AG09309 (cell line): ENCODE results near the gene NEDD4.
"Not testable (repeated sequence)": the region's sequence is repeated elsewhere in the genome, so short reads cannot be mapped to it uniquely, and the experiment has no call there.

Experiments used
- DNase-seq: peaks from one replicate; pipeline ENCODE4 v3.0.0-alpha.2; 2010; ENCODE audit warnings: low read depth
- H3K4me3 ChIP-seq: 2 replicates; pipeline ENCODE4 v1.5.1; 2011; ENCODE audit warnings: mild to moderate bottlenecking, low read depth, low read length, moderate library complexity; ENCODE audit not compliant: control insufficient read depth
- TF ChIP-seq, protein P1 (sequence below): IDR thresholded peaks from 2 replicates; pipeline ENCODE4 v1.5.1; 2011; ENCODE audit warnings: mild to moderate bottlenecking, low read depth, low read length, inconsistent platforms; ENCODE audit not compliant: insufficient read depth, control insufficient read depth; ENCODE audit errors: missing control alignments

Gene NEDD4

DNA sequence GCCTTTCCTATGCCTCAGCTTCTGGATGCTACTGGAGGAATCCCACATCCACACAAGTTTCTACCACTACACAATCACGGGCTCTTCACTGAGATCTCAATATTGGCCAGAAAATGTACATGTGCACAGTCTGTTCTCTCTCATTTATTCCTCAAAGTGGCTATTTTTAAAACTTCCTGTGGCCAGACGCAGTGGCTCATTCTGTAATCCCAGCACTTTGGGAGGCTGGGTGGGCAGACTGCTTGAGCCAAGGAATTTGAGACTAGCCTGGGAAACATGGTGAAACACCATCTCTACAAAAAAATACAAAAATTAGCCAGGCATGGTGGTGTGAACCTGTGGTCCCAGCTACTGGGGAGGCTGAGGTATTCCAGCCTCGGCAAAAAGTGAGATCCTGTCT is 159.1 kb downstream of the NEDD4 start:
- TF ChIP-seq, protein P1, sequence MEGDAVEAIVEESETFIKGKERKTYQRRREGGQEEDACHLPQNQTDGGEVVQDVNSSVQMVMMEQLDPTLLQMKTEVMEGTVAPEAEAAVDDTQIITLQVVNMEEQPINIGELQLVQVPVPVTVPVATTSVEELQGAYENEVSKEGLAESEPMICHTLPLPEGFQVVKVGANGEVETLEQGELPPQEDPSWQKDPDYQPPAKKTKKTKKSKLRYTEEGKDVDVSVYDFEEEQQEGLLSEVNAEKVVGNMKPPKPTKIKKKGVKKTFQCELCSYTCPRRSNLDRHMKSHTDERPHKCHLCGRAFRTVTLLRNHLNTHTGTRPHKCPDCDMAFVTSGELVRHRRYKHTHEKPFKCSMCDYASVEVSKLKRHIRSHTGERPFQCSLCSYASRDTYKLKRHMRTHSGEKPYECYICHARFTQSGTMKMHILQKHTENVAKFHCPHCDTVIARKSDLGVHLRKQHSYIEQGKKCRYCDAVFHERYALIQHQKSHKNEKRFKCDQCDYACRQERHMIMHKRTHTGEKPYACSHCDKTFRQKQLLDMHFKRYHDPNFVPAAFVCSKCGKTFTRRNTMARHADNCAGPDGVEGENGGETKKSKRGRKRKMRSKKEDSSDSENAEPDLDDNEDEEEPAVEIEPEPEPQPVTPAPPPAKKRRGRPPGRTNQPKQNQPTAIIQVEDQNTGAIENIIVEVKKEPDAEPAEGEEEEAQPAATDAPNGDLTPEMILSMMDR = no peak
- no peak overlapping the region for H3K4me3 ChIP-seq
- no peak for DNase-seq

DNA sequence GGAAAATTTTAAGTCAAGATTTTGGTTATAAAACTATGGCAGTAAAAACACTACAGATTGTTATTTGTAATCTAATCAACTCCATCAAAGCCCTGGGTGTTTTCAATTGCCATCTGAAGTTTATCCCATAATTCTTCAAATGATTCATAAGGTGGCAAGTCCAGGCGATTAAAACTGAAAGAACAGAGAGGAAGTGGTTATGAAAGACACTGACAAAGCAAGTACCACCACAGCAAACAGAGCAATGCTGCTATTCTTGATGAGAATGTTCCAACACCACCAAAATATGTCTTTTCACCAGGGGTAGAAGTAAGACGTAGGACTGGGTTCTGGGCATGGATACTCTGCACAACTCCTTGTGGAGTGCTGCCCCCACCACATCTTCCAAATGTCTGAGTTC is 163.6 kb downstream of the NEDD4 start:
- TF ChIP-seq, protein P1 = no peak
- DNase-seq = no peak
- H3K4me3 ChIP-seq = no peak overlapping the region

DNA sequence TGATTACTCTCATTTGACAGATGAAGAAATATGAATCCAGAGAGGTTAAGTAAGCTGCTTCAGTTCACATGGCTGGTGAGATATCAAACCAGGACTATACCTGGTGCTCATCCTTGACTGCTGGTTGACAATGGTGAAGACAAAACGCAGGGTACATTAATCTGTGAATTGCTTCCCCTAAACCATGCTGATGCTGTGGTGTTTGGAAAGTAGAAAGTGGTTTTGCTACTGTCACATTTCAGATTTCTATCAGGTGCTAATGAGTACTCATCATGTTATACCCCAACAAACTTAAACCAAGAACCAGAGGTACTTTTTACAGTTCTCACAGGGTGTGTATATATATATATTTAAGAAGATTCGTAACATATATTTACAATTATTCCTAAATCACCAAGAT is 165.5 kb downstream of the NEDD4 start:
- DNase-seq = no peak
- TF ChIP-seq, protein P1 = no peak
- no peak overlapping the region for H3K4me3 ChIP-seq

DNA sequence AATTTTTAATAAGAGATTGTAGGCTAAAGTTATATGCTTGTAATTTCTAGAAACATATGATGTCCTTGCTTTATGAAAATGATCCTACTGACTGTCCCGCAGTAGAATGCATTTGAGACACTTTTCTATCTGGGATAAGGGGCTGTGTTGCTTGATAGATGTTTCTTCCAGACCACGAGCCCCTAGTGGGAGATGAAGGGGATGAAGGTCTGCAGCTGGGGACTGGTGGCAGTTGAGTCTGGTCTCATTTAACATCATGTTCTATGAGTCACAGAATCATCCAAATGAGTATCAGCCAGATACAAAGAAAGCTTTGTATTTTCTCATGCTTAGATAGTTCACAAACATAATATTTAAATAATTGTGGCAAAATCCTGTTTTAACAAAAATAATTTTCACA is 166.2 kb downstream of the NEDD4 start:
- TF ChIP-seq, protein P1 = no peak
- no peak for DNase-seq
- no peak overlapping the region for H3K4me3 ChIP-seq

DNA sequence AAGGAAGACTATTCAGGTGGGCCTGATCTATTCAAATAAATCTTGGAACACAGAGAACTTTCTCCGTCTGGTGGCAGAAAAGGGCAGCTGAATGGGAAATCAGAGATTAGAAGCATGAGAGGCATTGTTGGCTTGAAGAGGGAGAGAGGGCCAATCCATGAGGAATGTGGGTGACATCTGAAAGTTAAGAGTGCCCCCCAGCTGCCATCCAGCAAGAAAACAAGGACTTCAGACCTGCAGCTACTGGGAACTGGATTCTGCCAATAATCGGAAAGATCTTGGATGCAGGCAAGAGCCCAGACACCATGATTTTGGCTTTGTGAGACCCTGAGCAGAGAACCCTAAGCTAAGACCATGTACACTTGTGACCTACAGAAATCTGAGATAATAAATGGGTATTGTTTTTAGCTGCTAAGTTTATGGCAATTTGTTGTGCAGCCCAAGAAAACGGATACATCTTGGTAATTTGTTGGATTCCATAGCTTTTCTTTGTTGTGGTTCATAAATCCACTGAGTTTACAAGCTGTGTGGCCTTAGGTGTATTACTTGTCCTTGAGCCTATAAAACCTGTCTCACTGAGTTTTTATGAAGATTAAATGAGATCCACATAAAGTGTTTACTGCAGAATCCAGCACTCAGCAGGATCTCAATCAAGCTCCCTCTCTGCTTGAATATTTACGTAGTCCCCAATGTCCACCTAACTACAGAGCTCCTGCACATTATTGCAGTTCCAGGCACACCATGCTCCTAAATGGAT is 168.4 kb downstream of the NEDD4 start:
- H3K4me3 ChIP-seq = no peak overlapping the region
- no peak for DNase-seq
- TF ChIP-seq, protein P1 = no peak

DNA sequence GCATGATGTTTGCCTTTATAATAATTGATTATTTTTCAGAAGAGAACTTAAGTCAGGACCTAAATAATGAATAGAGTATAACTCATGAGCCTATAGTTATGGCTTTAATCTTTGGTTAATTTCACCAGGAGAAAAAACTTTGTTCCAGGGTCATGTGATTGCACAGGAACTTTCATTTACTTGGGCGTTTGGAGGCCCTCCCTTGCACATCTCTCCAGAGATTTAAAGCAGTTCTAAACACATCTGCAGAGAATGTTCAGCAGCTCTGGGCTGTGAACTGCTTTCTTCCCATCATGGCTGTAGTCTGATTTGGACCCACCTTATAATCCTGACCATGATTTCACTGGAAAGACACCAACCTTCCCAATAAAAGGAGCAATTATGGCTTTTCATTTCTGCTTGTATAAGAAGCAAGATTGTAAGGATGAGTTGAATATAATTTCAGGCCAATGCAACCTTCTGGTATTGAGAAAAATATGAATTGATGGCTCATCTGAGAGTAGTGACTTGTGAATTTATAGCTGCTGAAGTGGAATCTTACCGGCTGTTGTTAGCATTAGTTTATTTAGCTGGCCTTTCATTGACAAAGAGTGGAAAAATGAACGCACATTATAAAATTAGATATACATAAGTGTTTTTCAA is 169.6 kb downstream of the NEDD4 start:
- no peak for DNase-seq
- TF ChIP-seq, protein P1 = no peak
- H3K4me3 ChIP-seq = no peak overlapping the region

DNA sequence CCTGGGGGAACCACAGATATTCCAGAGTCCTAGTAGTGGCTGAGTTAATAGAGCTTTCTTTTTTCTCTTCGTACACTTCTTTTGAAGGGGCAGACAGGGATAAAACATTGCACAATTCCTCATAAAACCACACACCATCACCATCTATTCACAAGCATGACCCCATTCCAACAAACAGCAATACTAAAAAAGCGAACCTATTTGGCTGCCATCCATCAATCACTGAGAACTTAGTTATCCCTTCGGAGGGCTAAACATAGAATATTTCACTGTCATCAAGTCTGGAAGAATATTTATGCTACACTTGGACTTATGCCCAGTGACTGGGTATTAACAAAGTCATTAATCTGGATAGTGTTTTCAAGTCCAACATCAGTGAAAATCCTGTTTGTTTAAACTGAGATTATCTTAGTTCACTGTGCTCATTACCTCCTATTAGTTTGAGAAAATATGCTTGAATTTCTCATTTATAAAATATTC is 170.2 kb downstream of the NEDD4 start:
- TF ChIP-seq, protein P1 = no peak
- no peak overlapping the region for H3K4me3 ChIP-seq

DNA sequence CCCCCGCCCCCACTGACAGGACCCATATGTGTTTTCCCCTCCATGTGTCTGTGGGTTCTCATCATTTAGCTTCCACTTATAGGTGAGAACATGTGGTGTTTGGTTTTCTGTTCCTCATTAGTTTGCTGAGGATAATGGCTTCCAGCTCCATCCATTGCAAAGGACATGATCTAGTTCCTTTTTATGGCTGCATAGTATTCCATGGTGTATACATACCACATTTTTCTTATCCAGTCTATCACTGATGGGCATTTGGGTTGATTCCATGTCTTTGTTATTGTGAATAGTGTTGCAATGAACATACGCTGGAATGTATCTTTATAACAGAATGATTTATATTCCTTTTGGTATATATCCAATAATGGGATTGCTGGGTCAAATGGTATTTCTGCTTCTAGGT is 171.7 kb downstream of the NEDD4 start:
- H3K4me3 ChIP-seq, DNase-seq: not testable (repeated sequence)

More for the DNA sequence above, 170.2 kb downstream of the NEDD4 start:
- peak; percentile 76 for DNase-seq
